ENCODE measurements around the gene HELZ.

GRCh38 chr17:67129283-67129682, 115.7 kb downstream of the HELZ start:
- TF ChIP-seq EZH2 (IDR thresholded peaks at IDR 0.05; ENCODE audit: low read length, missing control alignments), result no peak
- TF ChIP-seq, protein P1, sequence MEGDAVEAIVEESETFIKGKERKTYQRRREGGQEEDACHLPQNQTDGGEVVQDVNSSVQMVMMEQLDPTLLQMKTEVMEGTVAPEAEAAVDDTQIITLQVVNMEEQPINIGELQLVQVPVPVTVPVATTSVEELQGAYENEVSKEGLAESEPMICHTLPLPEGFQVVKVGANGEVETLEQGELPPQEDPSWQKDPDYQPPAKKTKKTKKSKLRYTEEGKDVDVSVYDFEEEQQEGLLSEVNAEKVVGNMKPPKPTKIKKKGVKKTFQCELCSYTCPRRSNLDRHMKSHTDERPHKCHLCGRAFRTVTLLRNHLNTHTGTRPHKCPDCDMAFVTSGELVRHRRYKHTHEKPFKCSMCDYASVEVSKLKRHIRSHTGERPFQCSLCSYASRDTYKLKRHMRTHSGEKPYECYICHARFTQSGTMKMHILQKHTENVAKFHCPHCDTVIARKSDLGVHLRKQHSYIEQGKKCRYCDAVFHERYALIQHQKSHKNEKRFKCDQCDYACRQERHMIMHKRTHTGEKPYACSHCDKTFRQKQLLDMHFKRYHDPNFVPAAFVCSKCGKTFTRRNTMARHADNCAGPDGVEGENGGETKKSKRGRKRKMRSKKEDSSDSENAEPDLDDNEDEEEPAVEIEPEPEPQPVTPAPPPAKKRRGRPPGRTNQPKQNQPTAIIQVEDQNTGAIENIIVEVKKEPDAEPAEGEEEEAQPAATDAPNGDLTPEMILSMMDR (conservative IDR thresholded peaks at IDR 0.05 in 1 of 2, IDR thresholded peaks at IDR 0.05 in 1 of 2; ENCODE audit: low read depth in 1 of 2, low read length in 2 of 2), result no peak

All from fibroblast of lung (primary cell).